Measurements from ENCODE around the gene TAF4. TPM values are rescaled to one million over a fixed set of nuclear protein-coding genes. Genes with fewer than 3 reads are reported as not detected.
"Not testable (repeated sequence)": the region's sequence is repeated elsewhere in the genome, so short reads cannot be mapped to it uniquely, and the experiment has no call there.

The TAF4 gene
- total RNA-seq, 4 donors from 2014 or later, result 13.9 to 22.0 (median 18.6) TPM

DNA sequence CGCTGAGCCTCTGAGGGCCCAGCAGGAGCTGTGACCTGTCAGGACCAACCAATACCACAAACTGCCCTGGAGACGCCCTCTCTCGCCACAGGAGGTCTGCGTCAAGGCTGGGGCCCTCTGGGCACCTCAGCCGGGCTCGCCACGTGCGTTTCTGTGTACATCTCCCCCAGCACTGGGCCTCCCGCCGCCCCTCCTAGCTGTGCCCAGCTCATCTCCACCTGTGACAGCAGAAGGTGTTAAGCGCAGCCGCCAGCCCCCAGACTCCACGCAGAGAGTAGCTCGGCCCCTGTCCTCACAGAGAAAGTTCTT is 91.4 kb downstream of the TAF4 start:
- no peaks in the 10 kb centered on the region for H3K27me3 ChIP-seq
- H3K4me3 ChIP-seq (replicated peaks in 1 of 3), result no peak overlapping the region
- intact Hi-C loops (cut with DNase I), result no loop called here
- no peak overlapping the region for H3K27ac ChIP-seq
- TF ChIP-seq CTCF (IDR thresholded peaks at IDR 0.05), result no peak
- no peak for TF ChIP-seq POLR2A (IDR thresholded peaks at IDR 0.05)
- 95 to 100% methylated on average over 5 to 13 of the region's 14 CpGs for WGBS, 2 donors
- H3K4me1 ChIP-seq, result no peaks in the 10 kb centered on the region
- no peaks in the 10 kb centered on the region for H3K9me3 ChIP-seq
- no peak for DNase-seq
- H3K36me3 ChIP-seq, result peaks cover 19 to 20% of the 10 kb centered on the region in 2 donors

- no peak for DNase-seq
- intact Hi-C loops (cut with DNase I), result no loop called here
- Histone ChIP-seq H3K27ac (no peak overlapping the region), H3K36me3 (peaks cover 19 to 20% of the 10 kb centered on the region in 2 donors), H3K4me3 (replicated peaks in 1 of 3) (no peak overlapping the region), H3K9me3 (no peaks in the 10 kb centered on the region), H3K4me1 (no peaks in the 10 kb centered on the region), H3K27me3 (no peaks in the 10 kb centered on the region)
- TF ChIP-seq POLR2A (IDR thresholded peaks at IDR 0.05) (no peak), CTCF (IDR thresholded peaks at IDR 0.05) (no peak)
- WGBS, 2 donors, result 95 to 96% methylated on average over 23 to 25 of the region's 25 CpGs
These were observed 91.9 kb downstream of the TAF4 start for GRCh38 chr20:61973515-61974356.

- WGBS, 2 donors, result 92% methylated on average over 27 of the region's 27 CpGs
- Histone ChIP-seq H3K27me3 (no peaks in the 10 kb centered on the region), H3K4me1 (no peaks in the 10 kb centered on the region), H3K27ac (no peak overlapping the region), H3K4me3 (replicated peaks in 1 of 3) (no peak overlapping the region), H3K36me3 (peaks cover 19 to 20% of the 10 kb centered on the region in 2 donors), H3K9me3 (no peaks in the 10 kb centered on the region)
- intact Hi-C loops (cut with DNase I), result no loop called here
- TF ChIP-seq CTCF (IDR thresholded peaks at IDR 0.05) (no peak), POLR2A (IDR thresholded peaks at IDR 0.05) (no peak)
- DNase-seq, result no peak
These were observed 92.8 kb downstream of the TAF4 start for GRCh38 chr20:61972636-61973508.

GRCh38 chr20:61971595-61971994 is 94.1 kb downstream of the TAF4 start:
- H3K4me3 ChIP-seq (replicated peaks in 1 of 3); H3K27me3 ChIP-seq; H3K27ac ChIP-seq; DNase-seq; H3K4me1 ChIP-seq; intact Hi-C loops (cut with DNase I); H3K9me3 ChIP-seq: not testable (repeated sequence)
- WGBS, 2 donors, result 94 to 99% methylated on average over 11 to 13 of the region's 13 CpGs
- peaks cover 19 to 20% of the 10 kb centered on the region in 2 donors for H3K36me3 ChIP-seq

GRCh38 chr20:61970357-61970756 is 95.3 kb downstream of the TAF4 start:
- intact Hi-C loops (cut with DNase I), result no loop called here
- H3K27ac ChIP-seq, result no peak overlapping the region
- DNase-seq, result no peak
- no peaks in the 10 kb centered on the region for H3K4me1 ChIP-seq
- H3K27me3 ChIP-seq, result no peaks in the 10 kb centered on the region
- H3K9me3 ChIP-seq, result no peaks in the 10 kb centered on the region
- no peak overlapping the region for H3K4me3 ChIP-seq (replicated peaks in 1 of 3)
- 94 to 95% methylated on average over 9 to 14 of the region's 14 CpGs for WGBS, 2 donors
- H3K36me3 ChIP-seq, result peaks cover 15 to 20% of the 10 kb centered on the region in 2 donors
- TF ChIP-seq CTCF (IDR thresholded peaks at IDR 0.05) (no peak), POLR2A (IDR thresholded peaks at IDR 0.05) (no peak)

All from thyroid gland (tissue), 4 donors.